K562 treated with DMSO at 1 percent for 24 hours (cell line): Measurements from ENCODE around the gene COL4A2. TPM values are rescaled to one million over a fixed set of nuclear protein-coding genes. Genes with fewer than 3 reads are reported as not detected.

Source experiments
- total RNA-seq: library from RNA; unstranded; fragments of 300-600 nt; gene quantifications from 2 replicates; pipeline ENCODE4 v1.2.3, GENCODE V29; 2022; ENCODE audit warnings: low read depth; ENCODE audit not compliant: insufficient read depth

COL4A2 gene
- 6.8 and 10.4 TPM in 2 replicates for total RNA-seq

DNA sequence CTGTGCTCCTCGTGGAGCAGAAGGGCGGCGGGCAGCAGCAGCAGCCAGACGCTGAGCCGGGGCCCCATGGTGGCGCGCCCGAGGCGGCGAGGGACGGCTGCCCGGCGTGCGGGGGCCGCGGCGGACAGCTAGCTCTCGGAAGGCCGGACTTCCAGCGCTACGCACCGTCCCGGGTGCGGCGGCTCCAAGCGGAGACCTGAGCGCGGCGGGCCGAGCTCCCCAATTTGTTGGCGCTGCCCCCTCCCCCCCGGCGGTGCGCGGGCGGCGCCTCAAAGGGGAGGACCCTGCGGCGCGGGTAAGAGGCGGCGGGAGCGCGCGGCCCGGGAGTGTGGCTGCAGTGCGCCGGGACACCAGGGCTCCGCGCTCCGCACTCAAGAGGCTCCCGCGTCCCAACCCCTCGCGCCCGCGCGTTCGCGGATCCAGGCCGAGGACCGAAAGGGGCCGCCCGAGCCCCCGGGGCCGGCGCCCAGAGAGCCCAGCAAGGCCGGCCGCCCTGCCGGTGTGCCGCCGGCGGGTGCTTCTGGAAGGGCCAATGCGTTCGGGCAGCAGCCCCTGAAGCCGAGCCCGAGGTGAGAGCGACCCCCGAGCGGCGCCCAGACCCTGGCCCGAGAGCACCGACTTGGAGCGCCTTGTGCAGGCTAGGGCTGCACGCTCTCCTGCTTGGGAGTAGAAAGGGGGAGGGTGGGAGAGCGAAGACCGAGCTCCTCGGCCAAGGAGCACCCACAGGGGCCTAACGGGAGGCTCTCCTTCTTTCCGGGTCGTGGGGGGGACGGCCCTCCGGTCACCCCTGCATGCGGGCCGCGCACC, at the start of gene COL4A2, which contains the start of gene COL4A1:
Gene COL4A2 (plus strand): TSS at position 325 of the 807 bp plus-strand sequence. CDS start 620 bp downstream, outside the sequence.
Gene COL4A1 (minus strand): TSS at position 198 of the 807 bp plus-strand sequence. CDS start 130 bp downstream, at position 68.

DNA sequence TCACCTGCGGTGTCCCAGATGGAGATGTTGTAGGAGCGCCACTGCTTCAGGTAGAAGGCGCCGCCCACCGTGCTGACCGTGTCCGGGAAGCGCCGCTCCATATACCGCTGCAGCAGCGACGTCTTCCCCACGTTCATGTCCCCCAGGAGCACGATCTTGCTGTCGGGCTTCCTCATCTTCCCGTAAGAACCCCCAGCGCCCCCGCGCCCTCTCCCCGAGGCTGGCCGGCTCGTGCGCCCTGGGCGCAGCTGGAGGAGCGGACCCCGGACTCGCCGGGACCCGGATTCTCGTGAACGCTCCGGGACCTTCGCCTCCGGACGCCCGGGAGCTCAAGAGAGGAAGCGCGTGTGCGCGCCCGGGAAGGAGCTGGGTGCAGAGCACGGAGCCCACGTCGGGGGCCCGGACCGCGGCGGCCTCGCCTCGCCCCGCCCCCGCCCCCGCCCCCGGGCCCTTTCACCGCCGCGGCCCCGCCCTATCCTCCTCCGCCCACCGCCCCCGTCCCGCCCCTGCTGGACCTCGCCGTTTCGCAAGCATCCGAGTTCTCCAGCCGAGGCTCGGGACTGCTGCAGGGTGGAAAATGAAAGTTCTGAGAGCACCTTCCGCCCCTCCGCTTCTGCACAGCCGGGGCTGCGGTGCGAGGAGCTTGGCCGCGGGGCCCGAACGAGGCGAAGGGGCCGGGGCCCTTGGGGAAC, 254.4 kb downstream of the COL4A2 start, which contains the start of gene RAB20:
Gene RAB20 (minus strand): TSS at position 379 of the 692 bp plus-strand sequence. CDS start 203 bp downstream, at position 176.

Other genes with a start within 250 kb of the COL4A2 start
- not detected in 2 replicates for gene COL4A1, start 127 bp upstream of the COL4A2 start, total RNA-seq